OCI-LY1 (cell line): ENCODE results near the gene CDV3.

ENCODE experiments used
- CTCF ChIP-seq: fragments of 200-600 bp; sonication (generic), shearing (Covaris generic); IDR thresholded peaks from 2 replicates; pipeline ENCODE4 v1.5.1; 2017; ENCODE audit warnings: mild to moderate bottlenecking, antibody characterized with exemption, low read length, moderate library complexity, mixed read lengths
- EZH2 ChIP-seq: fragments of 200-600 bp; sonication (generic), shearing (Covaris generic); IDR thresholded peaks from 2 replicates; pipeline ENCODE4 v1.8.0; 2017; ENCODE audit warnings: borderline replicate concordance, mixed run types, mild to moderate bottlenecking, antibody characterized with exemption, low read length, moderate library complexity, mixed read lengths

- TF ChIP-seq CTCF (no peak), EZH2 (no peak)
Observed at GRCh38 chr3:133606342-133606741, 32.9 kb downstream of the CDV3 start.
